HG02970 (cell line): ENCODE data around the gene PPIE.
A peak's percentile ranks its signal among the peaks of the same experiment; 100 is the strongest.

Experiments
- ATAC-seq: cut with Tn5 transposase; IDR thresholded peaks from one replicate; pipeline ENCODE4 v1.9.1; 2021; ENCODE audit warnings: mild to moderate bottlenecking, moderate library complexity, moderate number of reproducible peaks; ENCODE audit not compliant: unreplicated experiment, low FRiP score

Gene PPIE

GRCh38 chr1:39798859-39799769, 60.4 kb downstream of the PPIE start:
- peak; percentile 80 for ATAC-seq

- ATAC-seq, result peak; percentile 45
These were observed 61.2 kb downstream of the PPIE start for GRCh38 chr1:39799770-39800470.

GRCh38 chr1:39800471-39800835, 61.8 kb downstream of the PPIE start:
- ATAC-seq, result no peak

GRCh38 chr1:39802496-39803260, 64.0 kb downstream of the PPIE start:
- no peak for ATAC-seq

- no peak for ATAC-seq
These were observed 66.7 kb downstream of the PPIE start for GRCh38 chr1:39805385-39805784.

- no peak for ATAC-seq
These were observed 70.3 kb downstream of the PPIE start for GRCh38 chr1:39808784-39809517.

GRCh38 chr1:39812913-39813312, 74.2 kb downstream of the PPIE start:
- no peak for ATAC-seq
